GM10266 (cell line): ENCODE data around the gene CLOCK.

ENCODE experiments used
- DNase-seq: peaks from one replicate; pipeline ENCODE4 v3.0.0; 2012; ENCODE audit errors: extremely low spot score
- TF ChIP-seq, protein P1 (sequence below): IDR thresholded peaks from 2 replicates; pipeline ENCODE4 v1.5.1; 2012; ENCODE audit warnings: mild to moderate bottlenecking, low read depth; ENCODE audit not compliant: control insufficient read depth, insufficient read depth; ENCODE audit errors: missing control alignments

Gene CLOCK

DNA sequence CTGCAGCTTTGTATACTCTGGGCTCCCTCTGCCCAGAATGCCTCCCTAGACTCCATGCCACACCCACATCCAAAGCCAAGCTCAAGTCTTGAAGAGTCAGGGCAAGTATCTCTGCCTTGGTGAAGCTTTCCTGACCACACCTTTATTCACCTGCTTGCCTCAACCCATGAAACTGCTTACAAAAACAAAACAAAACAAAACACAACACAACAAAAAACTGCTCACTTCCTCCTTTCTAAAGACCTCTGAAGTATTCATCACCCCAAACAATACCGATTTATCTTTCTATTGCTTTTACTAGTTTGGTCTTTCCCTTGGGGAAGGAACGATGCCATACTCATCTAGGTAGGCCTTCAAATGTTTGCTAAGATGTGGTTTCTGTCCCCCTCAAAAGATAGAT lies 105.9 kb downstream of the CLOCK start:
- TF ChIP-seq, protein P1, sequence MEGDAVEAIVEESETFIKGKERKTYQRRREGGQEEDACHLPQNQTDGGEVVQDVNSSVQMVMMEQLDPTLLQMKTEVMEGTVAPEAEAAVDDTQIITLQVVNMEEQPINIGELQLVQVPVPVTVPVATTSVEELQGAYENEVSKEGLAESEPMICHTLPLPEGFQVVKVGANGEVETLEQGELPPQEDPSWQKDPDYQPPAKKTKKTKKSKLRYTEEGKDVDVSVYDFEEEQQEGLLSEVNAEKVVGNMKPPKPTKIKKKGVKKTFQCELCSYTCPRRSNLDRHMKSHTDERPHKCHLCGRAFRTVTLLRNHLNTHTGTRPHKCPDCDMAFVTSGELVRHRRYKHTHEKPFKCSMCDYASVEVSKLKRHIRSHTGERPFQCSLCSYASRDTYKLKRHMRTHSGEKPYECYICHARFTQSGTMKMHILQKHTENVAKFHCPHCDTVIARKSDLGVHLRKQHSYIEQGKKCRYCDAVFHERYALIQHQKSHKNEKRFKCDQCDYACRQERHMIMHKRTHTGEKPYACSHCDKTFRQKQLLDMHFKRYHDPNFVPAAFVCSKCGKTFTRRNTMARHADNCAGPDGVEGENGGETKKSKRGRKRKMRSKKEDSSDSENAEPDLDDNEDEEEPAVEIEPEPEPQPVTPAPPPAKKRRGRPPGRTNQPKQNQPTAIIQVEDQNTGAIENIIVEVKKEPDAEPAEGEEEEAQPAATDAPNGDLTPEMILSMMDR: no peak
- DNase-seq: no peak

DNA sequence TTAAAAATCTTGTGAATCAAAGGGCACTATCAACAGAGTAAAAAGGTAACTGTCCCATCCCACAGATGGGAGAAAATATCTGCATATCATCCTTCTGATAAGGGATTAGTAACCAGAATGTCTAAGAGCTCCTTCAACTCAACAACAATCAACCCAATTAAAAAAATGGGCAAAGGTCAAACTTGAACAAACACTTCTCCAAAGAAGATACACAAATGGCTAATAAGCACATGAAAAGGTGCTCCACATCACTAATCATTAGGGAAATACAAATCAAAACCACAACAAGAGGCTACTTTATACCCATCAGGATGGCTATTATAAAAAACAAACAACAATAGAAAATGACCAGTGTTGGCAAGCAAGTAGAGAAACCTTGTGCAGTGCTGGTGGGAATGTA lies 107.7 kb downstream of the CLOCK start:
- TF ChIP-seq, protein P1: no peak
- DNase-seq: no peak

GRCh38 chr4:55438314-55438713 lies 108.4 kb downstream of the CLOCK start:
- TF ChIP-seq, protein P1: no peak
- DNase-seq: no peak

DNA sequence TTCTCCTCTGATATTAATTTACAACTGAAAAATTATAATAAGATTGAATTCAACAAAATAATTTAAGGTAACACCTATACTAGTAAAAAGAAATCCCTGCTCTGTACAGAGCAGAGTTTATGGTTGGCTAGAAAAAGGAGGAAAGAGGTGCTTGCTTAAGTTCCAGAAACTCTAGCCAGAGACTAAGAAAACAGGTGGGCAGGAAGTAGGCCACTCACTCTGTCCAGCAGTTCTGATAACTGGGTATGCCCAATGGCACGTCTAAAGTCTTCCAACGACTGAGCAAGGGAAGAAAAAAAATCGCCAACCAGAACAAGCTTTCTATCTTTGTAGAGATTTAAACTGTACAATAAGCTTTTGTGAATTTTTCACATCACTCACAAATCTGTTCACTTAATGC lies 108.9 kb downstream of the CLOCK start:
- TF ChIP-seq, protein P1: no peak
- DNase-seq: no peak

- TF ChIP-seq, protein P1: no peak
- no peak for DNase-seq
These were observed 109.3 kb downstream of the CLOCK start for GRCh38 chr4:55437356-55437796.

DNA sequence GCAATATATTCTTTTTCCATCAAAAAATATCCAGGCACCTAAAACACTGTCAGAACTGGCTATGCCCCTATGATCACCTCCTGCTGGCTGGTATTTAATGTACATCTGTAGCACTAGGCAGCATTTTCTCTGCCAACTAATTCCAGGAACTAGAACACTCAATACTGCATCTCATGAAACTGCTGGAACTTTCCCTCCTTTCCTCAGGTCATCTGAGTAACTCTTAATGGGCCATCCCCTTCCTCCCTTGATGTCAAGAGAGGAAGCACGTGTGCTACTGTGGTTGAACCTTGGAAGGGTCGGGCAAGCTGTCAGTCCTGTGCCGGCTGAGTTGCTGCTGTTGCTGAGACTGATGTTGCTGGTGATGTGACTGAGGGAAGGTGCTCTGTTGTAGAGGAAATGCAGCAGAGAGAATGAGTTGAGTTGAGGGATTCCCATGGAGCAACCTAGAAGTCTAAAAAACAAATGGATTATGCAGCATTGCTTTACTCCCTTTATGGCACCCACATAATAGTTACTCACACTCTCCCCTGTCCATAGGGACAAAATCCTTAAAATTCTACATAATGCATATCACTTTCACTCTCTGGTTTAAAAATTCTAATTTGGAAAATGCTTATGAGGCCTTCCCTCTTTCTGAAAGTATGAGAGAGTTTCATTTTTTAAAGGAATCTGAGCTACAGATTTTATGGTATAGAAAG lies 111.4 kb downstream of the CLOCK start:
- TF ChIP-seq, protein P1: no peak
- no peak for DNase-seq

GRCh38 chr4:55431710-55432336 lies 114.9 kb downstream of the CLOCK start:
- no peak for DNase-seq
- TF ChIP-seq, protein P1: no peak
